Panc1 (cell line): ENCODE results near the gene MRPS35. TPM values are rescaled to one million over a fixed set of nuclear protein-coding genes. Genes with fewer than 3 reads are reported as not detected.
A peak's percentile ranks its signal among the peaks of the same experiment; 100 is the strongest.
"Not testable (repeated sequence)": the region's sequence is repeated elsewhere in the genome, so short reads cannot be mapped to it uniquely, and the experiment has no call there.

ENCODE experiments used
- ATAC-seq: fragments of 200-7000 bp; cut with Tn5 transposase; 2 replicates; pipeline ENCODE4 v1.9.1; 2020; ENCODE audit warnings: mild to moderate bottlenecking, moderate library complexity
- BruUV-seq: library from RNA; stranded (reverse); fragments of 400-500 nt; replicated peaks from 2 replicates; lab custom pipeline; 2021; lab: Mats Ljungman, UMichigan
- CTCF ChIA-PET: fragments of 300-600 bp; sonication (Branson Sonifier 250); formaldehyde crosslinking; loops from one replicate; lab custom pipeline; 2022; ENCODE audit warnings: antibody characterized with exemption; lab: Charles Lee
- POLR2A ChIA-PET: fragments of 300-600 bp; sonication (Branson Sonifier 250); formaldehyde crosslinking; loops from one replicate; lab custom pipeline; 2022; ENCODE audit warnings: antibody characterized with exemption; lab: Charles Lee
- DNase-seq: peaks from one replicate; pipeline ENCODE4 v3.0.0-alpha.2; 2010; ENCODE audit warnings: low read depth, low spot score
- H3K27ac ChIP-seq: 2 replicates; pipeline ENCODE4 v1.5.1; 2011; ENCODE audit warnings: mild to moderate bottlenecking, low read length, inconsistent platforms
- H3K27me3 ChIP-seq: fragments of 200-500 bp; sonication (Bioruptor generic); 2 replicates; pipeline ENCODE4 v1.6.0; 2014; ENCODE audit warnings: low read length, inconsistent platforms; ENCODE audit not compliant: control insufficient read depth, insufficient read depth
- H3K36me3 ChIP-seq: fragments of 200-500 bp; sonication (Bioruptor generic); 2 replicates; pipeline ENCODE4 v1.5.1; 2014; ENCODE audit warnings: inconsistent platforms, mild to moderate bottlenecking, low read length, moderate library complexity; ENCODE audit not compliant: control insufficient read depth, insufficient read depth
- H3K4me1 ChIP-seq: 2 replicates; pipeline ENCODE4 v1.5.1; 2011; ENCODE audit warnings: inconsistent platforms, mild to moderate bottlenecking, low read length, moderate library complexity; ENCODE audit not compliant: control insufficient read depth, insufficient read depth
- H3K4me3 ChIP-seq, 2 experiments: 2 replicates each; pipeline ENCODE4 v1.5.1; 2011 to 2012; ENCODE audit warnings: low read depth in 2 of 2, low read length in 2 of 2, mild to moderate bottlenecking in 2 of 2, inconsistent platforms in 1 of 2, moderate library complexity in 1 of 2
- H3K9me3 ChIP-seq: fragments of 200-500 bp; sonication (Bioruptor generic); 2 replicates; pipeline ENCODE4 v1.5.1; 2014; ENCODE audit warnings: low read depth, mild to moderate bottlenecking, inconsistent platforms, low read length, moderate library complexity; ENCODE audit not compliant: control insufficient read depth, insufficient read depth
- CTCF ChIP-seq: fragments of 450-650 bp; IDR thresholded peaks from 2 replicates; pipeline ENCODE4 v1.5.1; 2017; ENCODE audit warnings: mild to moderate bottlenecking
- POLR2AphosphoS5 ChIP-seq: IDR thresholded peaks from 2 replicates; pipeline ENCODE4 v1.6.1; 2012; ENCODE audit warnings: mild to moderate bottlenecking, low read depth, low read length, moderate library complexity
- REST ChIP-seq, 2 experiments: IDR thresholded peaks; 2 replicates each; pipeline ENCODE4 v1.6.1; 2011 to 2012; ENCODE audit warnings: low read depth in 2 of 2, control low read depth in 1 of 2, low read length in 1 of 2, mild to moderate bottlenecking in 1 of 2, moderate library complexity in 1 of 2; ENCODE audit not compliant: insufficient read depth in 1 of 2
- SIN3A ChIP-seq: IDR thresholded peaks from 2 replicates; pipeline ENCODE4 v1.6.1; 2012; ENCODE audit warnings: low read depth, mild to moderate bottlenecking, low read length, moderate library complexity, borderline replicate concordance; ENCODE audit not compliant: insufficient read depth
- TCF7L2 ChIP-seq: IDR thresholded peaks from 2 replicates; pipeline ENCODE4 v1.6.1; 2011; ENCODE audit warnings: mild to moderate bottlenecking, low read depth, low read length, inconsistent platforms
- in situ Hi-C: cut with HindIII; loops from 2 replicates; pipeline ENCODE4 v1.10.0; 2016; ENCODE audit warnings: low sequenced_read_pairs, low pct_unique_long_range_greater_than_20kb
- intact Hi-C: fragments of 100-400 bp; cut with micrococcal nuclease; formaldehyde crosslinking; loops from one replicate; pipeline ENCODE4 v1.10.0; 2022; ENCODE audit not compliant: unreplicated experiment
- total RNA-seq: library from RNA; stranded (reverse); gene quantifications from one replicate; pipeline ENCODE4 v1.2.1, GENCODE V29; 2021; ENCODE audit not compliant: unreplicated experiment

The MRPS35 gene
- total RNA-seq, 1 experiment from 2014 or later, result 63.9 TPM

- BruUV-seq, result no TSS peak
- no peak for TF ChIP-seq SIN3A
- TF ChIP-seq TCF7L2, result no peak
- no peak for TF ChIP-seq POLR2AphosphoS5
- TF ChIP-seq CTCF, result no peak
- TF ChIP-seq REST (IDR thresholded peaks at IDR 0.05; ENCODE audit: insufficient read depth in 1 of 2, low read depth in 2 of 2, low read length in 1 of 2), result no peak
- no peaks in the 10 kb centered on the region for H3K9me3 ChIP-seq
- H3K27me3 ChIP-seq, result no peaks in the 10 kb centered on the region
- no peak overlapping the region for H3K27ac ChIP-seq
- ATAC-seq (no peak), DNase-seq (no peak)
- in situ Hi-C loops (no loop called here), intact Hi-C loops (no loop called here)
- H3K4me1 ChIP-seq, result peaks cover 13% of the 10 kb centered on the region
- ChIA-PET POLR2A (no interaction called here), CTCF (no interaction called here)
- H3K4me3 ChIP-seq, result no peak overlapping the region
- H3K36me3 ChIP-seq, result peaks cover 9% of the 10 kb centered on the region
Measured at GRCh38 chr12:27743601-27744000, 33.0 kb downstream of the MRPS35 start.

GRCh38 chr12:27745734-27746133, 35.1 kb downstream of the MRPS35 start:
- DNase-seq, H3K36me3 ChIP-seq, BruUV-seq, in situ Hi-C loops, POLR2A ChIA-PET, H3K27me3 ChIP-seq, H3K27ac ChIP-seq, CTCF ChIA-PET, ATAC-seq, H3K9me3 ChIP-seq, intact Hi-C loops, H3K4me3 ChIP-seq: not testable (repeated sequence)
- peaks cover 13% of the 10 kb centered on the region for H3K4me1 ChIP-seq

- CTCF ChIA-PET, result interaction anchor here (0.6 kb wide), 1 partner anchor 9 kb away, joined by 3 read pairs; no protein-coding TSS in a partner anchor
- H3K4me1 ChIP-seq, result peaks cover 13% of the 10 kb centered on the region
- POLR2A ChIA-PET, result no interaction called here
- intact Hi-C loops, result no loop called here
- TF ChIP-seq TCF7L2 (no peak), REST (IDR thresholded peaks at IDR 0.05; ENCODE audit: insufficient read depth in 1 of 2, low read depth in 2 of 2, low read length in 1 of 2) (no peak), CTCF (no peak), SIN3A (no peak), POLR2AphosphoS5 (no peak)
- peak; percentile 89 for ATAC-seq
- in situ Hi-C loops, result no loop called here
- peak overlapping the region; percentile 24; the same call in 1 of the 2 replicates for H3K27ac ChIP-seq
- no peak for DNase-seq
- H3K36me3 ChIP-seq, result peaks cover 3% of the 10 kb centered on the region
- H3K4me3 ChIP-seq, result no peak overlapping the region
- no peaks in the 10 kb centered on the region for H3K27me3 ChIP-seq
- no peaks in the 10 kb centered on the region for H3K9me3 ChIP-seq
- no TSS peak for BruUV-seq
Measured at GRCh38 chr12:27747111-27747820, 36.6 kb downstream of the MRPS35 start.
